Measurements from ENCODE around the gene CTIF. TPM values are rescaled to one million over a fixed set of nuclear protein-coding genes. Genes with fewer than 3 reads are reported as not detected.

Gene CTIF
- total RNA-seq, 4 donors from 2014 or later: 29.0 to 61.5 (median 37.7) TPM

DNA sequence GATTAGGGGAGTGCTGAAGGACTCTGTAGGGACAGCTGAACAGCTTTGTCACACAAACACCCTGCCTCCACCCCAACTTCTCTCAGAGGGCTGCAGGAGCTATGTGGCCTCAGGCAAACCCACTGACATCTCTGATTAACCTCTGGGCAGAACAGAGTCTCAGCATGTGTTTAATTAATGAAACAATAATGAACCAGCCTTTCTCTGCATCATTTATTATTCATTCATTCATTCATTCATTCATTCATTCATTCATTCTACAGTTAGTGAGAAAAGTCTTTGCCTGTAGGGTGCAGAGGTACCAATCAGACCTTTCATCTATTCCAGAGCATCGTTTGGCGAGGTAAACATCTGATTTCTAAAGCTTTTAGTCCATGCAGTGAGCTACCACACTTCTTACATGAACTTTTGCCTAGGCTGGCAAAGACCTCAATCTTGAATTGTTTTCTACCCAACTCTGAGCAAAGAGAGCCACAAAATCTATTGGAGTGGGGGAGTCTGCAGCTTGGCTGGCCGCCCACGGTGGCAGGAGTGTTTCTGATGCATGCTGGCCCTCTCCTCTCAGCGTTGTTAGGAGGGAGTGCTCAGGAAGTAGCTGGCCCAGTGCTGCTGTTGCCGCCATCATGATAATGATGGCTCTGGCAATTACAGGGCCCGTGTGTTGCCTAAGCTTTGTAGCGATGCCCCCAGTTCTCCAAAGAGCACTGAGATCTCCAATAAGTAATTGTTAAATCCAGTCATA lies 213.1 kb downstream of the CTIF start:
- H3K4me1 ChIP-seq: peaks cover 23% of the 10 kb centered on the region
- no peaks in the 10 kb centered on the region for H3K9me3 ChIP-seq
- TF ChIP-seq EP300 (IDR thresholded peaks at IDR 0.05) (no peak), POLR2A (IDR thresholded peaks at IDR 0.05) (no peak), POLR2AphosphoS5 (IDR thresholded peaks at IDR 0.05) (no peak)
- TF ChIP-seq, protein P1, sequence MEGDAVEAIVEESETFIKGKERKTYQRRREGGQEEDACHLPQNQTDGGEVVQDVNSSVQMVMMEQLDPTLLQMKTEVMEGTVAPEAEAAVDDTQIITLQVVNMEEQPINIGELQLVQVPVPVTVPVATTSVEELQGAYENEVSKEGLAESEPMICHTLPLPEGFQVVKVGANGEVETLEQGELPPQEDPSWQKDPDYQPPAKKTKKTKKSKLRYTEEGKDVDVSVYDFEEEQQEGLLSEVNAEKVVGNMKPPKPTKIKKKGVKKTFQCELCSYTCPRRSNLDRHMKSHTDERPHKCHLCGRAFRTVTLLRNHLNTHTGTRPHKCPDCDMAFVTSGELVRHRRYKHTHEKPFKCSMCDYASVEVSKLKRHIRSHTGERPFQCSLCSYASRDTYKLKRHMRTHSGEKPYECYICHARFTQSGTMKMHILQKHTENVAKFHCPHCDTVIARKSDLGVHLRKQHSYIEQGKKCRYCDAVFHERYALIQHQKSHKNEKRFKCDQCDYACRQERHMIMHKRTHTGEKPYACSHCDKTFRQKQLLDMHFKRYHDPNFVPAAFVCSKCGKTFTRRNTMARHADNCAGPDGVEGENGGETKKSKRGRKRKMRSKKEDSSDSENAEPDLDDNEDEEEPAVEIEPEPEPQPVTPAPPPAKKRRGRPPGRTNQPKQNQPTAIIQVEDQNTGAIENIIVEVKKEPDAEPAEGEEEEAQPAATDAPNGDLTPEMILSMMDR (IDR thresholded peaks at IDR 0.05): no peak
- no peaks in the 10 kb centered on the region for H3K27me3 ChIP-seq
- no peaks in the 10 kb centered on the region for H3K36me3 ChIP-seq
- no peak overlapping the region for H3K27ac ChIP-seq
- DNase-seq (ENCODE audit: low spot score in 2 of 2): no peak
- WGBS: 80% methylated on average over 6 of the region's 8 CpGs
- no peak overlapping the region for H3K4me3 ChIP-seq

DNA sequence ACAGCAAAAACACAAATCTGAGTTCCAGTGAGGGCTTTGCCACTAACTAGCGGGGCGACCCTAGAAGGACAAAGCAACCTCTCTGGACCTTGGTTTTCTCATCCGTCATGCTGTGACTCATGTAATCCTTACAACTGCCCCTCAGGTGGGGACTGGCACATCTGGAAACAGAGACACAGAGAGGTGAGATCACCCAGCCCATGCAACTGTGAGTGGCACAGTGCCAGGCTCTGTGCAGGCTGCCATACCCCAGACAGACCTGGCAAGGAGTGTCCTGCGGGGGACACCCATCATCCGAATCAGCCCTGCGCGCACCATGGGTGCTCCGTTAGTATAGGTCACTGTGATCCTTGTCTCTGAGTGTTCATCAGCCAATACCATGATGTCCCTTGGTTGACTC lies 213.6 kb downstream of the CTIF start:
- DNase-seq (ENCODE audit: low spot score in 2 of 2): no peak
- H3K36me3 ChIP-seq: no peaks in the 10 kb centered on the region
- no peaks in the 10 kb centered on the region for H3K9me3 ChIP-seq
- 84% methylated on average over 5 of the region's 8 CpGs for WGBS
- H3K27ac ChIP-seq: no peak overlapping the region
- no peak overlapping the region for H3K4me3 ChIP-seq
- TF ChIP-seq POLR2A (IDR thresholded peaks at IDR 0.05) (no peak), EP300 (IDR thresholded peaks at IDR 0.05) (no peak), POLR2AphosphoS5 (IDR thresholded peaks at IDR 0.05) (no peak)
- TF ChIP-seq, protein P1 (IDR thresholded peaks at IDR 0.05): no peak
- H3K4me1 ChIP-seq: peaks cover 23% of the 10 kb centered on the region
- no peaks in the 10 kb centered on the region for H3K27me3 ChIP-seq

DNA sequence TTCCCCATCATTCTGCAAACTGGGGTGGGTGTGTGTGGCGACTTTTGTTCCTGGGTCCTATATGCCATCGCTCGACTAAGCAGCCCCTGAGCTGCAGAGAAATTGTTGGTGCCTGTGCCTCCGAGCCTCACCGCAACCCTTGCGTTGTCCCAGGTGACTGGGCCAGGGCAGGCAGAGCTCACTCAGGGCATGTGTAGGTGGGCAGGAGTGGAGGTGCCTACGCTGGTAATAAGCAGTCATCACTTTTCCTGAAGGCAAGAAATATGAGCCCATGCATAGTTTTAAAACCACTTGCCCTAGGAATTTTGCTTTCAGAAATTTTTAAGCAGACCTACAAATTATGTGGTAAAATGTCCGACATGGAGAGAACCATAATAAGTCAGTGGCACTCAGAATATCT lies 214.1 kb downstream of the CTIF start:
- TF ChIP-seq EP300 (IDR thresholded peaks at IDR 0.05): no peak
- TF ChIP-seq POLR2A (IDR thresholded peaks at IDR 0.05): no peak
- TF ChIP-seq POLR2AphosphoS5 (IDR thresholded peaks at IDR 0.05): no peak
- TF ChIP-seq, protein P1 (IDR thresholded peaks at IDR 0.05): no peak
- H3K27me3 ChIP-seq: no peaks in the 10 kb centered on the region

DNA sequence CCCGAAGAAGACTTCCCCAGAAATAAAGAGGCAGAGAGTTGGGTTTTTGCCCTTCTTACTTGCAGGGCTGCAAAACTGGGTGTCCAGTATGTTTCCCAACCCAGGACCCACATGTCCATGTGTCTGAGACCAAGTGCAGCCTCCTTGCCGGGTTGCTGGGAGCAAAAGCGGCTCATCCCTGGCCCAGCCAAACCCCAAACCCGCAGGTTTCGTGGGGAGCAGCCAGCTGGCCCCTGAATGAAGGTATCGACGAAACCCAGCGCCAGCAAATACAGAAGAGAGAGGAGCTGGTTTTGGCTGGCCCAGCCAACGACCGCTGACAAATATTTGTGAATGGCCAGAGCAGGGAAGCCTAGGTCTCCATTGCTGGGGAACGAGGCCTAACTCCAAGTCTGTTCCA lies 214.9 kb downstream of the CTIF start:
- Histone ChIP-seq H3K27ac (no peak overlapping the region), H3K4me1 (peaks cover 23% of the 10 kb centered on the region), H3K27me3 (no peaks in the 10 kb centered on the region), H3K4me3 (no peak overlapping the region), H3K9me3 (no peaks in the 10 kb centered on the region), H3K36me3 (peaks cover 10% of the 10 kb centered on the region)
- WGBS: 96% methylated on average over 11 of the region's 11 CpGs
- TF ChIP-seq EP300 (IDR thresholded peaks at IDR 0.05) (no peak), POLR2AphosphoS5 (IDR thresholded peaks at IDR 0.05) (no peak)
- DNase-seq (ENCODE audit: low spot score in 2 of 2): no peak

More for the DNA sequence above, 214.1 kb downstream of the CTIF start:
- Histone ChIP-seq H3K4me3 (no peak overlapping the region), H3K4me1 (peaks cover 23% of the 10 kb centered on the region), H3K36me3 (peaks cover 2% of the 10 kb centered on the region), H3K9me3 (no peaks in the 10 kb centered on the region), H3K27ac (no peak overlapping the region)
- no peak for DNase-seq (ENCODE audit: low spot score in 2 of 2)
- WGBS: 91% methylated on average over 8 of the region's 8 CpGs

DNA sequence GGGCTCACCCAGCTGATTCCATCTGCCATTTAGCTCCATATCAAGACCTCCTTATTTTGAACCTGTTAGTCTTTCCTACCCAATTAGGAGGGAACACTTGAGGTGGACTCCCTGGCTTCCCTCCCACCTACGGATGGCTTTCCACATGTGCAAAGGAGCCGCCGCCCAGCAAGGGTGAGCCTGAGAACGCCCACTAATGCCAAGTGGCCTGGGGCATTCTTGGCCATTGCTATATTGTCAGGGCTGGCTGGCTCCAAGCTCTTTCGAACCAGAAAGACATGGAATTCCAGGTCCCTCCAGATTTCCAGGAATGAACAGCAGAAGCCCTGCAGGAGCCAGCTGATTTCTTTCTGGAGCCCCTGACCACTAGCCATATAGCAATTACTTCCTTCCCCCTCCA lies 215.7 kb downstream of the CTIF start:
- Histone ChIP-seq H3K9me3 (no peaks in the 10 kb centered on the region), H3K4me1 (peaks cover 19% of the 10 kb centered on the region), H3K27me3 (no peaks in the 10 kb centered on the region), H3K36me3 (peaks cover 18% of the 10 kb centered on the region), H3K27ac (no peak overlapping the region), H3K4me3 (no peak overlapping the region)
- TF ChIP-seq EP300 (IDR thresholded peaks at IDR 0.05) (no peak), POLR2AphosphoS5 (IDR thresholded peaks at IDR 0.05) (no peak), POLR2A (IDR thresholded peaks at IDR 0.05) (no peak)
- TF ChIP-seq, protein P1 (IDR thresholded peaks at IDR 0.05): no peak
- WGBS: 68% methylated on average over 5 of the region's 5 CpGs
- no peak for DNase-seq (ENCODE audit: low spot score in 2 of 2)
